HCT116 (cell line): ENCODE results near the gene OR9Q1. TPM values are rescaled to one million over a fixed set of nuclear protein-coding genes. Genes with fewer than 3 reads are reported as not detected.

ENCODE experiments used
- ATAC-seq: fragments of 200-7000 bp; cut with Tn5 transposase; 2 replicates; pipeline ENCODE4 v1.9.1; 2020; ENCODE audit warnings: mild to moderate bottlenecking, moderate library complexity
- BruUV-seq: library from RNA; stranded (reverse); fragments of 400-500 nt; replicated peaks from 2 replicates; lab custom pipeline; 2021; lab: Mats Ljungman, UMichigan
- CTCF ChIA-PET: fragments of 300-600 bp; sonication (Branson Sonifier 250); formaldehyde crosslinking; loops from one replicate; lab custom pipeline; 2021; ENCODE audit warnings: antibody characterized with exemption; lab: Charles Lee
- POLR2A ChIA-PET: fragments of 300-600, 350-600 bp; sonication (Branson Sonifier 250); formaldehyde crosslinking; loops from one replicate; lab custom pipeline; 2021; ENCODE audit warnings: antibody characterized with exemption; lab: Charles Lee
- RAD21 ChIA-PET, 2 experiments: fragments of 300-600 bp; sonication (Branson Sonifier 250); formaldehyde crosslinking; loops; one replicate each; lab custom pipeline; 2023; ENCODE audit warnings: low total read pairs in 2 of 2; ENCODE audit not compliant: uncharacterized antibody in 2 of 2, unreplicated experiment in 2 of 2, low non-redundant PET in 1 of 2; lab: Charles Lee
- DNase-seq: peaks from one replicate; pipeline ENCODE4 v3.0.0-alpha.2; 2010; ENCODE audit warnings: low read depth, low spot score
- H2AFZ ChIP-seq: fragments of 200-600 bp; shearing (Covaris generic), sonication (generic); 2 replicates; pipeline ENCODE4 v1.6.1; 2017; ENCODE audit warnings: low read depth, mixed run types, mixed read lengths, antibody characterized with exemption, low read length; ENCODE audit not compliant: poor library complexity, severe bottlenecking
- H3K27ac ChIP-seq: 2 replicates; pipeline ENCODE4 v1.5.1; 2012; ENCODE audit warnings: low read depth, low read length
- H3K27me3 ChIP-seq: fragments of 200-600 bp; sonication (generic); 2 replicates; pipeline ENCODE4 v1.6.1; 2016; ENCODE audit warnings: mixed run types, low read length, mixed read lengths; ENCODE audit not compliant: insufficient read depth
- H3K36me3 ChIP-seq, 2 experiments: fragments of 200-500 bp in 1 of 2; fragments of 200-600 bp in 1 of 2; sonication (Bioruptor generic) in 1 of 2; sonication (generic) in 1 of 2; 2 replicates each; pipeline versions ENCODE4 v1.5.1 to v1.6.1; 2014 to 2016; ENCODE audit warnings: low read length in 2 of 2, inconsistent platforms in 1 of 2, mixed read lengths in 1 of 2, mixed run types in 1 of 2; ENCODE audit not compliant: insufficient read depth in 2 of 2, control insufficient read depth in 1 of 2
- H3K4me1 ChIP-seq, 2 experiments: fragments of 200-600 bp in 1 of 2; sonication (generic) in 1 of 2; 2 replicates each; pipeline versions ENCODE4 v1.5.1 to v1.6.1; 2012 to 2017; ENCODE audit warnings: low read length in 2 of 2, inconsistent platforms in 1 of 2, mild to moderate bottlenecking in 1 of 2, mixed read lengths in 1 of 2, mixed run types in 1 of 2, moderate library complexity in 1 of 2; ENCODE audit not compliant: insufficient read depth in 2 of 2, control insufficient read depth in 1 of 2
- H3K4me2 ChIP-seq: fragments of 200-600 bp; sonication (generic); 2 replicates; pipeline ENCODE4 v1.6.1; 2017; ENCODE audit warnings: mixed run types, low read length, mixed read lengths
- H3K4me3 ChIP-seq, 2 experiments: fragments of 200-600 bp in 1 of 2; sonication (generic) in 1 of 2; replicated peaks in 1 of 2; 2 replicates each; pipeline ENCODE4 v1.5.1; 2011 to 2016; ENCODE audit warnings: low read length in 2 of 2, control low read depth in 1 of 2, low read depth in 1 of 2, mild to moderate bottlenecking in 1 of 2, mixed read lengths in 1 of 2, mixed run types in 1 of 2
- H3K79me2 ChIP-seq: fragments of 200-600 bp; sonication (generic); 2 replicates; pipeline ENCODE4 v1.6.1; 2017; ENCODE audit warnings: mild to moderate bottlenecking, mixed run types, low read length, moderate library complexity, mixed read lengths; ENCODE audit not compliant: insufficient read depth
- H3K9ac ChIP-seq: fragments of 200-600 bp; sonication (generic); 2 replicates; pipeline ENCODE4 v1.6.1; 2016; ENCODE audit warnings: low read length, mixed read lengths
- H3K9me2 ChIP-seq: fragments of 200-600 bp; sonication (generic), shearing (Covaris generic); 2 replicates; pipeline ENCODE4 v1.6.1; 2017; ENCODE audit warnings: mixed run types, mild to moderate bottlenecking, moderate library complexity; ENCODE audit not compliant: insufficient read depth
- H3K9me3 ChIP-seq, 2 experiments: fragments of 200-500 bp in 1 of 2; fragments of 200-600 bp in 1 of 2; sonication (Bioruptor generic) in 1 of 2; sonication (generic) in 1 of 2; 2 replicates each; pipeline ENCODE4 v1.6.1; 2014 to 2017; ENCODE audit warnings: low read length in 2 of 2, mixed read lengths in 2 of 2, inconsistent platforms in 1 of 2, low read depth in 1 of 2, mild to moderate bottlenecking in 1 of 2, mixed run types in 1 of 2, moderate library complexity in 1 of 2; ENCODE audit not compliant: control insufficient read depth in 1 of 2, insufficient read depth in 1 of 2
- H4K20me1 ChIP-seq: fragments of 200-600 bp; sonication (generic), shearing (Covaris generic); 2 replicates; pipeline ENCODE4 v1.6.1; 2017; ENCODE audit warnings: mixed run types, mild to moderate bottlenecking, moderate library complexity; ENCODE audit not compliant: insufficient read depth
- CTCF ChIP-seq, 3 experiments: fragments of 200-600 bp in 1 of 3; sonication (generic) in 1 of 3; IDR thresholded peaks in 2 of 3; conservative IDR thresholded peaks in 1 of 3; 2 replicates each; pipeline ENCODE4 v1.5.1; 2012 to 2017; ENCODE audit warnings: low read depth in 2 of 3, low read length in 2 of 3, antibody characterized with exemption in 1 of 3, borderline replicate concordance in 1 of 3, control low read depth in 1 of 3, mild to moderate bottlenecking in 1 of 3, mixed read lengths in 1 of 3, mixed run types in 1 of 3, moderate library complexity in 1 of 3; ENCODE audit not compliant: insufficient read depth in 1 of 3
- EGR1 ChIP-seq: IDR thresholded peaks from 2 replicates; pipeline ENCODE4 v1.6.1; 2012; ENCODE audit warnings: low read depth
- EZH2 ChIP-seq: fragments of 200-600 bp; sonication (generic); IDR thresholded peaks from 2 replicates; pipeline ENCODE4 v1.6.1; 2017; ENCODE audit warnings: antibody characterized with exemption, mixed run types
- FOSL1 ChIP-seq: IDR thresholded peaks from 2 replicates; pipeline ENCODE4 v1.6.1; 2012; ENCODE audit warnings: low read depth
- JUND ChIP-seq: IDR thresholded peaks from 2 replicates; pipeline ENCODE4 v1.6.1; 2012
- REST ChIP-seq: IDR thresholded peaks from 2 replicates; pipeline ENCODE4 v1.6.1; 2012; ENCODE audit warnings: low read depth
- TCF7L2 ChIP-seq: IDR thresholded peaks from 2 replicates; pipeline ENCODE4 v1.7.0; 2011; ENCODE audit warnings: borderline replicate concordance, inconsistent platforms; ENCODE audit not compliant: insufficient read depth, insufficient read length; ENCODE audit errors: extremely low read depth
- ZFX ChIP-seq: fragments of 450-650 bp; IDR thresholded peaks from 2 replicates; pipeline ENCODE4 v1.6.1; 2017
- intact Hi-C: fragments of 100-400 bp; cut with micrococcal nuclease; formaldehyde crosslinking; loops from 2 replicates; pipeline ENCODE4 v1.10.0; 2022
- total RNA-seq: library from RNA; stranded (reverse); gene quantifications from one replicate; pipeline ENCODE4 v1.2.1, GENCODE V29; 2021; ENCODE audit not compliant: unreplicated experiment

The OR9Q1 gene
- total RNA-seq, 1 experiment from 2014 or later, result not detected

- TF ChIP-seq REST, result no peak
- TF ChIP-seq ZFX, result no peak
Observed at GRCh38 chr11:57980201-57980600, 43.5 kb upstream of the OR9Q1 start (continued).

GRCh38 chr11:57981536-57981935 is 42.1 kb upstream of the OR9Q1 start:
- POLR2A ChIA-PET, result no interaction called here
- Histone ChIP-seq H3K9ac (no peak overlapping the region), H3K4me2 (no peak overlapping the region), H3K4me3 (no peak overlapping the region), H3K9me2 (no peaks in the 10 kb centered on the region), H3K79me2 (no peaks in the 10 kb centered on the region), H3K9me3 (no peaks in the 10 kb centered on the region), H3K27me3 (peaks cover 34% of the 10 kb centered on the region), H2AFZ (no peak overlapping the region), H3K4me1 (no peaks in the 10 kb centered on the region), H3K27ac (no peak overlapping the region), H3K36me3 (no peaks in the 10 kb centered on the region), H4K20me1 (no peaks in the 10 kb centered on the region; the same call in 1 of the 2 replicates)
- RAD21 ChIA-PET, result no interaction called here
- no peak for ATAC-seq
- intact Hi-C loops, result no loop called here
- CTCF ChIA-PET, result no interaction called here
- DNase-seq, result no peak
- BruUV-seq, result no TSS peak
- TF ChIP-seq TCF7L2 (no peak), EZH2 (no peak), FOSL1 (no peak), EGR1 (no peak), JUND (no peak), CTCF (IDR thresholded peaks at IDR 0.05 in 2 of 3, conservative IDR thresholded peaks at IDR 0.05 in 1 of 3; ENCODE audit: borderline replicate concordance in 1 of 3, insufficient read depth in 1 of 3, low read depth in 2 of 3, low read length in 2 of 3) (no peak)
